CD4-positive, alpha-beta T cell treated with Interferon alpha-2 for 1 hour (primary cell): Measurements from ENCODE around the gene UGT2A3.

Source experiments
- DNase-seq, 2 donors: peaks; one replicate each; pipeline ENCODE4 v3.0.0-alpha.2; 2020 to 2022

The UGT2A3 gene

GRCh38 chr4:68909385-68909784, 42.2 kb downstream of the UGT2A3 start:
- no peak for DNase-seq

DNA sequence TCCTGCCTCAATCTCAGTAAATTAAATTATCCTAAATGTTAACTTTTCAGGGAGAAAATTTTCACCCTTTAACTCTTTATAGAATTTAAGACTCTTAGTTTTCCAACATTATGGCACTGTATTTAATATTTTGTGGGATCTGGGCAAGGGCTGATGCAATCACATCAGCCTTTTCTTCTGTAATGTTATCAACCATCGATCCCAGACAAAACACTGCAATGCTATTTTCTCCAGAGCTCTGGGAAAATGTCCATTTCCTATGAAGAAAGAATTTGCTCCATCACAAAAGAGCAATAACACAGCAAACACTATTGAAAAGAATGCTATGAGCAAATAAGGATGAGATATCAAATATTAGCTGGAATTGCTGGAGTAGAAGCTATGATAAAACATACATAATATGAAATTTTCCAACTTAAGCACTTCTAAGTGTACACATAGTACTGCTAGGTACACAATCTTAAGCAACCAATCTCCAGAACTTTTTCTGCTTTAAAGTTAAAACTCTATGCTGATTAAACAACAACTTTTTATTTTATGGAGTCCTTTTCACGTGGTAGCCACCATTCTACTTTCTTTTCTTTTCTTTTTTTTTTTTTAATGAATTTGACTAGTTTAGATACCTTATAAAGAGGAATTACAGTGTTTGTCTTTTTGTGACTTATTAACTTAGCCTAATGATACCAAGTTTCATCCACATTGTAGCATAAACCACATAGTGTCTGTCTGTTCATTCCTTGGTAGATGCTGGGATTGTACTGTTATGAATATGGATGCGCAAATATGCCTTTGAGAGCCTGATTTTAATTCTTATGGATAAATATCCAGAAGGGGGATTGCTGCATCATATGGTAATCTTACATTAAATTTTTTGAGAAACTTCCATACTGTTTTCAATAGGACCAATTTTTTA, 43.6 kb downstream of the UGT2A3 start:
- DNase-seq: no peak

- DNase-seq: no peak
Measured at GRCh38 chr4:68907245-68907644, 44.4 kb downstream of the UGT2A3 start.

DNA sequence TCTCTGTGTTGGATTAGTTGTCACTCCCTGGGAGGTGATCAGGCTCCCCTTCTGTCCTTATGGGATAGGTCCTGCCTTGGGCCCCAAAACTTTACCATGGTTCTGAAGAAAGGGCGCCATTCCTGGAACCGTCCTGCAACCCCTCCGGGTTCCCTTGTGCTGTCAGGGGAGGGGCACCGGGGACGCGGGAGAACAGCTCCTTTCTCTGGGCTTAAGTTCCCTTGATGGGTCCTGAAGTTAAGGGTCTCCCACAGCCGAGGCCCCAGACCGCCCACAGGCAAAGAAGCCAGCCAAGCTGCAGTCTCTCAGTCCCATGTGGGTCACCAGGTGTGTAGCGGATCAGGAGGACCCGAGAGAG, 44.8 kb downstream of the UGT2A3 start:
- DNase-seq: no peak

DNA sequence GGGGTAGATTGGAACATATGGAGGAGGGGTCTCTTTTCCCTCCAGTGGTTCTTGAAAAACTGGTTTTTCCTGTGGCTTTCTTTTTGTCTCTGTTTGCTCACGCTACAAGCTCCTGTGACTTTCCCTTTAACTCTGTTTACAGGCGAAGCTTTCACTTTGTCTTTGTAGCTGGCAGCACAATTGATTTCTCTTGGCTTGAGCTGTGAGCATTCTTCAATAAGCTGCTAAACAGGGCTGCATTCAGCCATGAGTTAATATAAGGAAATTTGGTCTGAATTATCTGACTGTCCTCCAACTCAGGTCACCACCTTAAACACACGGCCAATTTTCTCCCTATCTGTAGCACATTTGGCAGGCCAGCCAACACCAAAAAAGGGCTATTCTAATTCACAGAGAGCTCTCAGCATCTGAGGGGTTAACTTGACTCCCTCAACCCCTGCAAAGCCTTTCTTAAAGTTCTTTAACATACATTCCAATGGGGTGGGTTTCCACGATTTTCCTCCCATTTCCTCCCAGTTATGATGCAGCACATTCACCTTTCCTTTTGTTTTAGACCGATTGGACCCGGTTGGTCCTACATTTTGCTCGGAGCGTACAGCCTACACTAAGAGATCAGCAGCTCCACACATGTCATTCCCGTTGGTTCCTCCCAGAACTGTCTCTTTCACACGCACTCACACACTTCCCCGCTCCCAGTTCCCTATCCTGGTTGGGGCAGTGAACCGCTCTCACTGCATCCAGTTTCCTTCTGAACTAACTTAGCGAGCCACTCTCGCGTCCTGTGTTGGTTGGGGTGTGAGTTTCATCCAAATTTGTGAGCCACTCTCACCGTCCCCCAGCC, 45.4 kb downstream of the UGT2A3 start:
- DNase-seq: no peak

DNA sequence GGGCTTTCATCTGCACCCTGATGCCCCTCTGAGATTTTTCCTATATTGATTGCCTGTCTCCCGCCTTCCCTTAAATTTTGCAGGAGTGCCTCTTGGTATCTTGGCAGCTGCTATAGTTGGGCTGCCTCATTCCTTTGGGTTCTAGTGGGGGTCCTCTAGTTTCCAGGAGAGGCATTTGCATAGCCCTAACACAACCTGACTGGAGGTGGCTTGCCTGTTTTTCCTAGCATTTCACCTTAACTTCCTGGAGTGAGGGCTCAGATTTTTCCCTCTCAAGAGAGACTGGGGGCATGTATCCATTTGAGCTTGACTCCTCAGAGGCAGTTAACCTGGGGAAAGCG, 46.0 kb downstream of the UGT2A3 start:
- DNase-seq: no peak

DNA sequence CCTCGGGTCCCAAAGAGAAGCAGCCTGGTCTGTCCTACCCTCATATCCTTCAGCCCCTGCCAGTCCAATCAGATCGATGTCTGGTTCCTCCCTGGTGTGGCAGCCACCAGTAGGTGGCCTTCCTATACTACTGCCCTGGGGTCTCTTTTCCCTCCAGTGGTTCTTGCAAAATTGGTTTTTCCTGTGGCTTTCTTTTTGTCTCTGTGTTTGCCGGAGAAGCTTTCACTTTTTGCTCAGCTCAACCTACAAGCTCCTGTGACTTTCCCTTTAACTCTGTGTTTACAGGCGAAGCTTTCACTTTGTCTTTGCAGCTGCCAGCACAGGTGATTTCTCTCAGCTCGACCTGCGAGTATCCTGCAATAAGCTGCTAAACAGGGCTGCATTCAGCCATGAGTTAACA, 46.8 kb downstream of the UGT2A3 start:
- no peak for DNase-seq

GRCh38 chr4:68896749-68897148, 54.9 kb downstream of the UGT2A3 start:
- no peak for DNase-seq

DNA sequence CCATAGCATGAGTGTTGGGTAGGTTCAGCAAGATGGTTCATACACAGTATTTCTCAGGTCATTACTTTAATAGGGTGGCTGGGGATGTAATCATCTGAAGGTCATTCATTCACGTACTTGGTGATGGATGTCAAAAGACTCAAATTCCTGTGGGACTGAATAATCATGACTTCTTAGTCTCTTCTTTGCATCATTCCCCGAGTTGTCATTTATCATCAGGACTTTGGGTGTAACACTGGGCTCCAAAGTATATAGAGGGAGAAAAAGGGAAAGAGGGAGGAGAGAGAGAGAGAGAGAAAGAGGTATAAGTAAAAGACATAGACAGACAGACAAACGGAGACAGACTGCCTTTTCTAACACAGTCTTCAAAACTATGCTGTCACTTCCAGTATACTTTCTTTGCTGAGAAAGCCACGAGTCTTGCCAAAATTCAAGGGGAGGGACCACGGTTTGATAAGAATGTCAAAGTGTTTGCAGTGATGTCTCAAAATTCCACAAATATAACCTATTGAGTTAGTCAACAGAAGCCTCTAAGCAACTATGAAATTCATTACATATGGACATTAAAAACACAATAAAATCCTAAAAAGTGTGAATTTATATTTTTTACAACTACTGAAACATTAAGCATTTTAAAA, 55.9 kb downstream of the UGT2A3 start:
- DNase-seq: no peak

GRCh38 chr4:68892861-68893260, 58.7 kb downstream of the UGT2A3 start:
- DNase-seq: no peak

DNA sequence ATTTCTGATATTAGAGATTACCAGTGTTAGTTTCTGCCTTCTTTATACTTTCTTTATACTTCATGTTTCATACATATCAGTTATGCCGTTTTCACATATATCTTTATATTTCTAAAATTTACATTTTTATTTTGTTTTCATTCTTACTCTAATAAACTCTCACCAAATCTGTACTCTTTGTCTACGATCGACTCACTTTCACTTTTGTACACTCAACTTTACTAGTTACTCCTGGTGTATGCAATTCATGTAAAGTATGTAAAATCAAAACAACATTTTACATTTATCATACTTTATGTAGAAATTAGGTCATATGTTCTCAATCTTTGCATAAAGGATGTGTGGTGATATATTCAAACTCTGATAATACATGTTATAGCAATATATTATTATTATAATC, 59.9 kb downstream of the UGT2A3 start:
- no peak for DNase-seq

DNA sequence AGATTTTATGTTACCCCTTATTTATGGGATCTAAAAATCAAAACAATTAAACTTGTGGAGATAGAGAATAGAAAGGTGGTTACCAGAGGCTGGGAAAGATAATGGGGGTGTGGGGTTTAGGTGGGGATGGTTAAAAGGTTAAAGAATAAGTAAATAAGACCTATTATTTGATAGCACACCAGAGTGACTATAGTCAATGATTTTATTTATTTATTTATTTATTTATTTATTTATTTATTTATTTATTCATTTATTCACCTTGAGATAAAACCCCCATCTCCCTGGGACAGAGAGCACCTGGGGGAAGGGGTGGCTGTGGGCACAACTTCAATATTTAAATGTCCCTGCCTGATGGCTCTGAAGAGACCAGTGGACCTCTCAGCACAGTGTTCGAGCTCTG, 66.1 kb downstream of the UGT2A3 start:
- no peak for DNase-seq

- no peak for DNase-seq
Measured at GRCh38 chr4:68883870-68884269, 67.7 kb downstream of the UGT2A3 start.
